Measurements from ENCODE around the gene SUSD4.

Gene SUSD4

DNA sequence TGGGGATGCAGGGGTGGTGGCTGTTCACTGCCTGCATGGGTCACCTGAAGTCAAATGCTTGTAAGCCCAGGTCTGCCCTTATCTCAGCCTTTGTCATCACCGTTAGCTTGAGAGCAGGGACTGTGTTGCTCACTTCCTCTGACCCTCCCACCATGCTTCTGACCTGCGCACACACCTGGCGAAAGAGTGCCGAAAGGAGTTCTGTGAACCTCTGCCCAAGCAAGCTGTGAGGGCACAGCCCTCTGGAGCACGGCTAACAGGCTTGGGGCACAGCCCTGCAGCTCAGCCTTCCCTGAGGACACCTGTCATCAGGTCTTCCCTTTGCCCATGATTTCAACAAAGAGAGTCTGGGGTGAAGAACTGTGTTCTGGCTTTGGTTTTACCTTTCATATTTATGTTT lies 93.8 kb downstream of the SUSD4 start:
- DNase-seq (ENCODE audit: low read depth): no peak
- H3K4me3 ChIP-seq (ENCODE audit: low read length): no peak overlapping the region
- TF ChIP-seq CTCF (conservative IDR thresholded peaks at IDR 0.05; ENCODE audit: low read depth, low read length): no peak

- no peak overlapping the region for H3K4me3 ChIP-seq (ENCODE audit: low read length)
- no peak for DNase-seq (ENCODE audit: low read depth)
- TF ChIP-seq CTCF (conservative IDR thresholded peaks at IDR 0.05; ENCODE audit: low read depth, low read length): no peak
Observed at GRCh38 chr1:223269006-223269405, 95.0 kb downstream of the SUSD4 start.

- no peak for DNase-seq (ENCODE audit: low read depth)
- H3K4me3 ChIP-seq (ENCODE audit: low read length): no peak overlapping the region
- no peak for TF ChIP-seq CTCF (conservative IDR thresholded peaks at IDR 0.05; ENCODE audit: low read depth, low read length)
Observed at GRCh38 chr1:223266632-223267172, 97.3 kb downstream of the SUSD4 start.

DNA sequence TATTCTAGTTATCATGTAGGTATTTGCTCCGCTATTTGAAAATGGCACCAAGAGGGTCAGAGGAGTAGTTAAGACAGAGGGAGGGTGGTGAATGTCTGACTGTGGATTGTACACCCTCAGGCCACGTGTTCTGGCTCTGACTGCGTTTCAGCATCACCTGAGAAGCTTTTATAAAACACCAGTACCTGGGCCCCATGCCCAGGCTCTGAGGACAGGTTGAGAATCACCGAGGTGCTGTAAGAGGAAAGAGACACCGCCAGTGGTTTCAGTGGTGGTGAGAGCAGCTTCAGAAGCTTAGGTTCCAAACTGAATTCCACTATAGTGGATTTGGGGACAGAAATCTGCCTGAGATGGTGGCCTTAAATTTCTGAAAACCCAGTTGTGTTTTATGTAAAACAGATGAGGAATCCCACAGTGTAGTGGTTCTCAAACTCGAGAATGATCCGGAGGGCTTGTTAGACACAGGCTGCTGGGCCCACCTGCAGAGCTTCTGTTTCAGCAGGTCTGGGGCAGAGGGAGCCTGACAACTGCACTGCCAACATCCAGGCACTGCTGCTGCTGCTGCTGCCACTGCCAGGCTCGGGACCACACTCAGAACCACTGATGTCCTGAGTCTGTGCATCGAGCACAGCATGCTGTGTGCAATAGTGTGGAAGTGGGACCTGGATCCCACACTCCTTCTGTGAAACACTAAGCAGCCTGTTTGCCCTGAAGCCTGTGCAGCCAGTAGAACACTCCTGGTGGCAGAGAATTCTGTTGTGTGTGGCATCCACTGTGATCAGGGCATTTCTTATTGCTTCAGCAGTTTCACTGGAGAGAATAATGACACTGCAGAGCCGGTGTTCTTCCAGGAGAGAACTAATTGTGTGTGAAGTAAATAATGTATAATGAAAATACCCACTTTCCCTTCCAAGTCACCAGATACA lies 98.7 kb downstream of the SUSD4 start:
- no peak for DNase-seq (ENCODE audit: low read depth)
- TF ChIP-seq CTCF (conservative IDR thresholded peaks at IDR 0.05; ENCODE audit: low read depth, low read length): no peak
- no peak overlapping the region for H3K4me3 ChIP-seq (ENCODE audit: low read length)

- no peak overlapping the region for H3K4me3 ChIP-seq (ENCODE audit: low read length)
- TF ChIP-seq CTCF (conservative IDR thresholded peaks at IDR 0.05; ENCODE audit: low read depth, low read length): no peak
- no peak for DNase-seq (ENCODE audit: low read depth)
Observed at GRCh38 chr1:223264529-223264928, 99.4 kb downstream of the SUSD4 start.

DNA sequence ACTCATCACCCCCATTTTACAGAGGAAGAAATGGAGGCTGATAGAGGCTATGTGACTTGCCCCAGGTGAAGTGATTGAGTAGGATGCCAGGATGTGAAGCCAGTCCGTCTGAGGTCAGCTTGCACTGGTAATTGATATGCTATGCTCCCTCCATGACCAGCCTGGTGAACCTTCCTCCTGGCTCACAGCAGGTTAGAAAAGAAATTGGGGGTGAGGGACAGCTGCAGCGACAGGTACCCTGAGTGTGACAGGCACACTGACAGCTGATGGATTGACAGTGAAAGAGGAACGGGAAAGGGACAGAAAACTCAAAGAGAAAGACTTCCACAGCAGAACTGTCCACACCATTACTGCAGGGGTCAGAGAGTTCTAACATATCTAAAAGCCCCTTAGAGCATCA lies 102.1 kb downstream of the SUSD4 start:
- no peak for DNase-seq (ENCODE audit: low read depth)
- TF ChIP-seq CTCF (conservative IDR thresholded peaks at IDR 0.05; ENCODE audit: low read depth, low read length): no peak
- H3K4me3 ChIP-seq (ENCODE audit: low read length): no peak overlapping the region

GRCh38 chr1:223260712-223261111 lies 103.3 kb downstream of the SUSD4 start:
- no peak for DNase-seq (ENCODE audit: low read depth)
- no peak for TF ChIP-seq CTCF (conservative IDR thresholded peaks at IDR 0.05; ENCODE audit: low read depth, low read length)
- H3K4me3 ChIP-seq (ENCODE audit: low read length): no peak overlapping the region
